NCI-H2227 (cell line): Measurements from ENCODE around the gene SRPRB.

Experiments
- DNase-seq: peaks from one replicate; lab custom pipeline; 2025; ENCODE audit not compliant: unreplicated experiment; lab: John Stamatoyannopoulos, UW

The SRPRB gene

GRCh38 chr3:133864616-133865015, 59.0 kb downstream of the SRPRB start:
- DNase-seq = no peak

GRCh38 chr3:133865136-133865855, 59.7 kb downstream of the SRPRB start:
- DNase-seq = no peak

GRCh38 chr3:133866141-133866540, 60.5 kb downstream of the SRPRB start:
- no peak for DNase-seq

- no peak for DNase-seq
Measured at GRCh38 chr3:133868186-133868585, 62.6 kb downstream of the SRPRB start.

- no peak for DNase-seq
Measured at GRCh38 chr3:133868758-133869475, 63.3 kb downstream of the SRPRB start.

- no peak for DNase-seq
Measured at GRCh38 chr3:133869586-133869985, 64.0 kb downstream of the SRPRB start.

GRCh38 chr3:133870822-133871221, 65.2 kb downstream of the SRPRB start:
- DNase-seq = no peak
